Gastrocnemius medialis (tissue), 4 donors: Measurements from ENCODE around the gene CDH18. TPM values are rescaled to one million over a fixed set of nuclear protein-coding genes. Genes with fewer than 3 reads are reported as not detected.

ENCODE experiments used
- ATAC-seq, 2 donors: fragments of 150-250 bp; one replicate each; pipeline ENCODE4 v1.9.1; 2016
- DNase-seq, 2 donors: peaks; one replicate each; pipeline ENCODE4 v3.0.0-alpha.2; 2019
- H3K27ac ChIP-seq, 4 donors: fragments of 200-600 bp; sonication (generic); 1 replicate in 1 of 4; 2 replicates in 3 of 4; pipeline ENCODE4 v1.5.1; 2016 to 2018; ENCODE audit warnings: mild to moderate bottlenecking in 2 of 4, moderate library complexity in 1 of 4
- H3K27me3 ChIP-seq, 3 donors: fragments of 200-600 bp; sonication (generic) in 2 of 3; 1 replicate in 1 of 3; 2 replicates in 2 of 3; pipeline versions ENCODE4 v1.5.1 to v1.6.0; 2016 to 2019; ENCODE audit warnings: mild to moderate bottlenecking in 1 of 3, moderate library complexity in 1 of 3
- H3K36me3 ChIP-seq, 2 donors: fragments of 200-600 bp; sonication (generic) in 1 of 2; one replicate each; pipeline ENCODE4 v1.5.1; 2017 to 2018
- H3K4me1 ChIP-seq, 2 donors: fragments of 200-600 bp; sonication (generic) in 1 of 2; one replicate each; pipeline ENCODE4 v1.5.1; 2016 to 2017; ENCODE audit warnings: mild to moderate bottlenecking in 2 of 2
- H3K4me3 ChIP-seq, 4 donors: fragments of 200-600 bp; sonication (generic) in 3 of 4; 1 replicate in 1 of 4; 2 replicates in 3 of 4; pipeline ENCODE4 v1.5.1; 2016 to 2019; ENCODE audit warnings: mild to moderate bottlenecking in 2 of 4
- H3K9me3 ChIP-seq, 3 donors: fragments of 200-600 bp; sonication (generic) in 2 of 3; 1 replicate in 1 of 3; 2 replicates in 2 of 3; pipeline ENCODE4 v1.5.1; 2016 to 2019
- CTCF ChIP-seq, 5 experiments: fragments of 450-650 bp in 3 of 5; fragments of 200-600 bp in 2 of 5; sonication (generic) in 2 of 5; IDR thresholded peaks in 4 of 5; conservative IDR thresholded peaks in 1 of 5; 1 replicate in 4 of 5; 2 replicates in 1 of 5; pipeline ENCODE4 v1.5.1; 2016 to 2019; ENCODE audit warnings: antibody characterized with exemption in 5 of 5, mild to moderate bottlenecking in 3 of 5, moderate library complexity in 3 of 5
- POLR2A ChIP-seq, 2 donors: fragments of 450-650 bp; IDR thresholded peaks; one replicate each; pipeline ENCODE4 v1.6.1; 2017; ENCODE audit warnings: antibody characterized with exemption in 2 of 2, mild to moderate bottlenecking in 2 of 2, moderate library complexity in 2 of 2
- in situ Hi-C, 4 donors: fragments of 200-750 bp; cut with MboI; loops; one replicate each; pipeline versions ENCODE4 v1.15.0 to v1.8.0; 2017; ENCODE audit warnings: low sequenced_read_pairs in 4 of 4
- intact Hi-C: fragments of 100-400 bp; cut with DNase I; formaldehyde crosslinking; loops from one replicate; pipeline ENCODE4 v1.15.1; 2023; ENCODE audit warnings: low total_unique reads
- total RNA-seq, 4 donors: library from RNA; depleted of rRNA; stranded (reverse); fragments of >200 nt; gene quantifications; one replicate each; pipeline versions ENCODE4 v1.1.0 to v1.2.3, GENCODE V29; 2016

The CDH18 gene
- total RNA-seq, 4 donors from 2014 or later: not detected

- Histone ChIP-seq H3K36me3 (no peaks in the 10 kb centered on the region), H3K9me3 (no peaks in the 10 kb centered on the region), H3K27me3 (no peaks in the 10 kb centered on the region), H3K4me1 (no peaks in the 10 kb centered on the region), H3K4me3 (no peak overlapping the region), H3K27ac (no peak overlapping the region)
- in situ Hi-C loops (no loop called here), intact Hi-C loops (no loop called here)
- TF ChIP-seq POLR2A (IDR thresholded peaks at IDR 0.05) (no peak), CTCF (IDR thresholded peaks at IDR 0.05 in 4 of 5, conservative IDR thresholded peaks at IDR 0.05 in 1 of 5) (no peak)
- DNase-seq (no peak), ATAC-seq (no peak)
Measured at GRCh38 chr5:20029266-20029665, 41.3 kb upstream of the CDH18 start.

GRCh38 chr5:20028506-20028905 is 40.5 kb upstream of the CDH18 start:
- TF ChIP-seq POLR2A (IDR thresholded peaks at IDR 0.05) (no peak), CTCF (IDR thresholded peaks at IDR 0.05 in 4 of 5, conservative IDR thresholded peaks at IDR 0.05 in 1 of 5) (no peak)
- Histone ChIP-seq H3K9me3 (no peaks in the 10 kb centered on the region), H3K27me3 (no peaks in the 10 kb centered on the region), H3K36me3 (no peaks in the 10 kb centered on the region), H3K4me3 (no peak overlapping the region), H3K27ac (no peak overlapping the region), H3K4me1 (no peaks in the 10 kb centered on the region)
- ATAC-seq (no peak), DNase-seq (no peak)
- intact Hi-C loops: no loop called here
- in situ Hi-C loops: no loop called here

- H3K4me3 ChIP-seq: no peak overlapping the region
- H3K4me1 ChIP-seq: no peaks in the 10 kb centered on the region
- intact Hi-C loops (no loop called here), in situ Hi-C loops (no loop called here)
- no peak overlapping the region for H3K27ac ChIP-seq
- H3K36me3 ChIP-seq: no peaks in the 10 kb centered on the region
- no peak for DNase-seq
- H3K9me3 ChIP-seq: no peaks in the 10 kb centered on the region
- no peak for ATAC-seq
- TF ChIP-seq CTCF (IDR thresholded peaks at IDR 0.05 in 4 of 5, conservative IDR thresholded peaks at IDR 0.05 in 1 of 5) (no peak), POLR2A (IDR thresholded peaks at IDR 0.05) (no peak)
- H3K27me3 ChIP-seq: no peaks in the 10 kb centered on the region
Measured at GRCh38 chr5:20023686-20024180, 35.7 kb upstream of the CDH18 start.

GRCh38 chr5:20020247-20020646 is 32.2 kb upstream of the CDH18 start:
- TF ChIP-seq CTCF (IDR thresholded peaks at IDR 0.05 in 4 of 5, conservative IDR thresholded peaks at IDR 0.05 in 1 of 5) (no peak), POLR2A (IDR thresholded peaks at IDR 0.05) (no peak)
- H3K4me1 ChIP-seq: no peaks in the 10 kb centered on the region
- in situ Hi-C loops (no loop called here), intact Hi-C loops (no loop called here)
- no peaks in the 10 kb centered on the region for H3K36me3 ChIP-seq
- H3K9me3 ChIP-seq: no peaks in the 10 kb centered on the region
- H3K4me3 ChIP-seq: no peak overlapping the region
- no peaks in the 10 kb centered on the region for H3K27me3 ChIP-seq
- H3K27ac ChIP-seq: no peak overlapping the region
- no peak for ATAC-seq
- no peak for DNase-seq

- H3K36me3 ChIP-seq: no peaks in the 10 kb centered on the region
- no peaks in the 10 kb centered on the region for H3K27me3 ChIP-seq
- no peak overlapping the region for H3K27ac ChIP-seq
- DNase-seq (no peak), ATAC-seq (no peak)
- H3K9me3 ChIP-seq: no peaks in the 10 kb centered on the region
- H3K4me3 ChIP-seq: no peak overlapping the region
- no peaks in the 10 kb centered on the region for H3K4me1 ChIP-seq
- in situ Hi-C loops: no loop called here
- TF ChIP-seq POLR2A (IDR thresholded peaks at IDR 0.05): no peak
- TF ChIP-seq CTCF (IDR thresholded peaks at IDR 0.05 in 4 of 5, conservative IDR thresholded peaks at IDR 0.05 in 1 of 5): no peak
- intact Hi-C loops: no loop called here
Measured at GRCh38 chr5:20017021-20017420, 29.0 kb upstream of the CDH18 start.
